Activated CD8-positive, alpha-beta memory T cell treated with anti-CD3 and anti-CD28 coated beads for 1 hour (primary cell): ENCODE data around the gene VWA8.
"Not testable (repeated sequence)": the region's sequence is repeated elsewhere in the genome, so short reads cannot be mapped to it uniquely, and the experiment has no call there.

Experiments used
- DNase-seq, 2 donors: peaks; one replicate each; pipeline ENCODE4 v3.0.0-alpha.2; 2020; ENCODE audit warnings: low read depth in 1 of 2; ENCODE audit errors: extremely low read depth in 1 of 2

The VWA8 gene

DNA sequence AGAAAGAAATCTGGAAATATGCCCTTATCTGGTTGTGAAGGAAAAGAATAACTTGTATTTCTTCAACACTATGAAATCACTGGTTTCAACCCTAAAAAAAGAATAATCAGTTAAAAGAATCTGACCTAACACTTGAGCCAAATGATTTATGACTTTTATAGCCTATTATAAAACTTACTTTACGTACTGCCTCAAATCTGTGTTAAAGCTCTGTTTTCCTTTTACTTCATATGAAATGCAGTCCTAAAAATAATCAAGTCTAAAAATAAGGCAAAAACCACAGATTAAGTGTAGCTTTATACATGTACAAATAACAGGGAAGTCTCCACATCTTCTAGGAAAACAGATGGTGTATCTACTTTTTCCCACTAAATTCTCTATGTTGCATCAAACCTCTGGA, 101.3 kb downstream of the VWA8 start:
- no peak for DNase-seq

GRCh38 chr13:41858780-41859179, 102.1 kb downstream of the VWA8 start:
- no peak for DNase-seq

DNA sequence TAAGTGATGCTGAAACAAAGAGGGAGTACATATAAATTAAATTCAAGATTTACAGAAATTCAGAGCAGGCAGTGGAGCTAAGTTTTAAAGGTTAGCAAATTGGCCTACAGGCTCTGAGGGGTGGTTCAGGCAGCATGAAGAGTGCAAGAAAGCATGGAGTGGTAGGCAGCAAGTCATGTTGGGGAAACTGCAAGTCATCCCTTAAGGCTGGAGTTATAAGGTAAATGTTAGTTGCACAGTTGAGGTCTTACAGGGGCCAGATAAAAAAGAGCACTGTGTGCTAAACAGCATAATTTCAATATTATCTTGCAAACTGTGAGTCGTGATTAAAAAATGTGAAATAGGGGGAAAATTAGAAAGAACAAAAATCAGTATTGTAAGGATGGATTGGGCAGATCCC, 106.2 kb downstream of the VWA8 start:
- no peak for DNase-seq

GRCh38 chr13:41851351-41851750, 109.6 kb downstream of the VWA8 start:
- no peak for DNase-seq

DNA sequence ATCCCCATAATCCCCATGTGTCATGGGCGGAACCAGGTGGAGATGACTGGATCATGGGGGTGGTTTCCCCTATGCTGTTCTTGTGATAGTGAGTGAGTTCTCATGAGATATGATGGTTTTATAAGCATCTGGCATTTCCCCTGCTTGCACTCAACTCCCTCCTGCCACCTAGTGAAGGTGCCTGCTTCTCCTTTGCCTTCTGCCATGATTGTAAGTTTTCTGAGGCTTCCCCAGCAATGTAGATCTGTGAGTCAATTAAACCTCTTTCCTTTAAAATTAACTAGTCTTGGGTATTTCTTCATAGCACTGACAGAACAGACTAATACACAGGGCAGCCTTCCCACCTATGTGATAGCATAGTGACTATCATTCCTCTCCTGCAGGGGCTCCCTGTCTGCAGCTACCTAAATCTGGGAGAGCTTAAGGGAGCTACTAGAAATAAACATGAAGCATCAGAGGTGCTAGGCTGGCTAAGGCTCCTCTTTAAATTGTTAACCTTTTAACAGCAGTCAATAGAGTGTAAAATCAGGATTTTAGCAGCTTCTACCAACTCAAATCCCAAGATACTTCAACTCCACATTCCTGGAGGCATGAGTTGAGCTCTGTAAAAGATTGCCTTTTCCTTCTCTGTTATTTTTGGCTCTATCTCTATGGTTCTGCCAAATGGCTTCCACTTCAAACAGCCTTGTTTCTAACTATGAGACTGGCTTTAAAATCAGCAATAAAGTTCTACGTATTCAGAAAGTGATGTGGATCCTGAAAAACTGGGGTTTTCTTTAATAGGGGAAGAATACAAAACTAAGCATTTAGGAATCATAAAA, 112.3 kb downstream of the VWA8 start:
- no peak for DNase-seq

DNA sequence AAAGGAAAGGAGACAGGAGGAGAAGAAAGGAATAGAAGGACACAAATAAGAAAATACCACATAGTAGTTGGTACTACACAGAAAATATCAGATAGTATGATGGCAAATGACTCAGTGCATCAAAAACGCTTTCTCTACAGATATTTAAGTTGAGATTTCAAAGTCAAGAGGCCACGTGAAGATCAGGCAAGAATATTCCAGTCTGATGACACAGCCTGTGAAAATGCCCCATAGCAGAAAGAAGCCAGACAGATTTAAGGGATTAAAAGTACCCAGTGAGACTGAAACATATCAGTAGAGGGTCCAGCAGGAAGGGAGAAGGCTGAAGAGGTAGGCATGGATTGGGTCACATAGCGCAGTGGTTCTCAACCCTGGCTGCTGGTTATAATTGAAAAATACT, 113.7 kb downstream of the VWA8 start:
- DNase-seq, result no peak

- no peak for DNase-seq
Measured at GRCh38 chr13:41842036-41842620, 118.8 kb downstream of the VWA8 start.

GRCh38 chr13:41837629-41838028, 123.3 kb downstream of the VWA8 start:
- DNase-seq, result no peak

GRCh38 chr13:41835871-41836270, 125.0 kb downstream of the VWA8 start:
- DNase-seq, result no peak

- DNase-seq, result not testable (repeated sequence)
Measured at GRCh38 chr13:41834697-41835096, 126.2 kb downstream of the VWA8 start.

GRCh38 chr13:41833831-41834230, 127.1 kb downstream of the VWA8 start:
- DNase-seq, result no peak

DNA sequence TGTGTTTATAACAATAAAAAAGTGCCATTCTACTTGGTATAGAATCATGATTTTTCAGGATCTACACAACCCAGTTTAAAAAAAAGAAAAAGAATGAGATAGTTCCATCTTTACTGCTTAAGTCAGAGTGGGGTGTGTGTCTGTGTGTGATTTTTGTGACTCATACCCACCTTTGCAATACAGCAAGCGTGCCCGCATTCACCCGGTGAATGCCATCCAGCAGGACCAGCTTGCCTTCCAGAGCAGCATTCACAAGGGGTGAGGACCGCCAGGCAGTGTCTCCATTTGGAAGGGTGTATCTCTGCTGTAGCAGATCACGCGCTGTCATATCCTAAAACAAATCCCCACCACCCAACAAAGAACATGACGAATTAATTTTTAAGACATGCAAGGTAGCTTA, 127.7 kb downstream of the VWA8 start:
- no peak for DNase-seq

DNA sequence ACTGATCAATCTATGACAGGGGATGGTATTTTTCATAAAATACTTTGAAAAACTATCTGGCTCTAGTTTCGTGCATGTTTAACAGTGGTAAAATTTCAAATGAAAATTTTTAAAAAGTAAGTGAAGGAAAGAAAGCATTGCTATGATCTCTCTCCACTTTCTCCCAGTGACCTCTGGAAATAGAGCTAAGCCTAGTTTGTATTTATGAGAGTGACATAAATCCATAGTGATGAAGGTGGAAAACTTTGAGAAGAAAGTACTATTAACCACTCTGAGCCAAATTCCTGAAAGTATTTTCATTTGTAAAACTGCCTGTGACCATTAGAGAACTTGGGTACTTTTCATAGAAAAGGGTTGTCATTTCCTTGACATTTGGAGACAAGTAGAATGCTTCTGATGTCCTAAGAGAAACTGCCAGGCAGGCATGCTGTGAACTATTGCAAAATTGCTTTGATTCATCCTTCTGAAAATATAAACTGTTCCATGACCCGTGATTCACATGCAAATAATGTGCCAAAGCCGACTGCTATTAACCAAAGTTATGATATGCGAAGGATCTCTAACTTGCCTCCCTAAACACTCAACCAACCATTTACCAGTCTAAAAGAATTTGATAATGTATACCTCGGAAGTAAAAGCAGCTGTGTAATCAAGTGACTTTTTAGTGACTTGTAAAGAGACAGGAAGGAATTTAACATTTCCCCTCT, 133.2 kb downstream of the VWA8 start:
- no peak for DNase-seq

- DNase-seq, result no peak
Measured at GRCh38 chr13:41825691-41826090, 135.2 kb downstream of the VWA8 start.

- DNase-seq, result no peak
Measured at GRCh38 chr13:41823476-41823875, 137.4 kb downstream of the VWA8 start.

DNA sequence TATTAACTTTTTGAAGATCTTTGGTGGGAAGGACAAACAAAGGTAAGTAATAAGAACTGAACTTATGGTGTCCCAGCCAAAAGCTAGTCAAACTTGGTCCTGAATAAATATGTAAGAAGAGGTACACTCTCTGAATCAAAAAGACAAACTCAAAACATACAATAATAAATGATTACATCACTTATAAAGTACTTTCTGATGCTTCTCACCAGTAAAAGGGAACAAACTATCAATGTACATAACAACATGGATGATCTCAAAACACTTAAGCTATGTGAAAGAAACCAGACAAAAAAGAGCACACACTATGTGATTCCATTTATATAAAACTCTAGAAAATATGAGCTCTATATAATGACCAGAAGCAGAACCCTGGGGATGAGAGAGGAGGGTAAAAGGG, 138.3 kb downstream of the VWA8 start:
- DNase-seq, result no peak

- no peak for DNase-seq
Measured at GRCh38 chr13:41821238-41821594, 139.7 kb downstream of the VWA8 start.

DNA sequence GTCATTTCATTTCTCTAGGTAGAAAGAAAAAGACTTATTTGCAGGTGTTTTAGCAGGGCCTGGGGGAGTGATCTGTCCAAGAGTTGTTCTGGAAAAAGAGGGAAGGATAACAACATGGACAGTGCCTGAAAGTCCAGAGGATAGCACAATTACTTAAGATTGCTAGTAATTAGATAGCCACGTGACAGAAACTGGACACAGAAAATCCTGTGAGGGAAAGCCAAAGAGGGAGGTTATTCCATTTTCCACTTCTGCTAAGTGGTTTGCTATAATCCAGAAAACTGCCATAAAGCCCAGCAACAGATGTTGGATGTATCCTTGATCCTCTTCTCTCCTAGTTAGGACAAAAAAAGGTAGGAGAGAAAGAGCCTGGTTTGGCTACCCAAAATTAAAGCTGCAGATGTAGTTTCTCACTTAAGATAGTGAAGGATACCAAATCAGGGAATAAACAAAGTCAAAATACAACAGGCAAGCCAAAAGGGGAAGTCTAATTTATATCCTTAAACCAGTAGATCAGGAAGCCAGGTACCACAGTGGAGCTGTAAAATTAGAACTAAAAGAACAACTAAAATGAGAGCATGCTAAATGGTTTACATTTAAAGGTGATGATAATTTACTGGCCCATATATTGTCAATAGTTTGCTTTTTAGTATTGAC, 140.2 kb downstream of the VWA8 start:
- no peak for DNase-seq

DNA sequence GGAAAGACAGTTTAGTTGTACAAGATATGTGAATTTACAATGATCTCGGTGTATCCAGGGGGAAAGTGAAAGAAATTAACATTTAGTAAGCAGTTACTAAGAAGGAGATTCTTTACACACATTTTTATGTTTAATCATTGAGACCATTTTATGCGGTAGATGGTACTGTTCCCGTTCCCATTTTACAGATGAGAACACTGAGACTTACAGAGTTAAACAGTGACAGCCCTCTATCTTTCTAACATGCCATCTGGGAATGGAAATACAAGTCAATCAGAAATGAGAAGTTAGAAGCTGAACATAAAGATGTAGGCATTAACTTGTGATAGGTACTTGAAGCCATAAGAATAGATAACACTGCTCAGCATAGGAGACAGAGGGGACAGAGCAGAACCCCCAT, 144.9 kb downstream of the VWA8 start:
- DNase-seq, result no peak

GRCh38 chr13:41813426-41813825, 147.5 kb downstream of the VWA8 start:
- DNase-seq, result no peak

DNA sequence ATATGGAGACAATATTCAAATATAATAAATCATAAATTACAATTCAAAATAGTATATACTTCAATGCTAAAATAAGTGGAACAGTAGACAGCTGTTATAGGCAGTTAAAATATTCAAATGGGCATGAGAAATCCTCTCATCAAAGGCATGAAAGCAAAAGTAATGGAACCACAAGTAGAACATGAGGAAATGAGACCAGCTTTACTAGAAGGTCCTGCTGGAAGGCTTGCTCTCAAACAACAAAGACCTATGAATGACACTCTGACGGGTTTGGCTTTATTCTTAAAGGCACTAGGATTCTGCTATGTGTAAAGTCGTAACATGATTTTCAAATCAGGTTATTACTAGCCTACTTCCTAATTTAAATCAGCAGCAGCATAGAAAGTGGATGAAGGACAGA, 148.1 kb downstream of the VWA8 start:
- DNase-seq, result no peak

DNA sequence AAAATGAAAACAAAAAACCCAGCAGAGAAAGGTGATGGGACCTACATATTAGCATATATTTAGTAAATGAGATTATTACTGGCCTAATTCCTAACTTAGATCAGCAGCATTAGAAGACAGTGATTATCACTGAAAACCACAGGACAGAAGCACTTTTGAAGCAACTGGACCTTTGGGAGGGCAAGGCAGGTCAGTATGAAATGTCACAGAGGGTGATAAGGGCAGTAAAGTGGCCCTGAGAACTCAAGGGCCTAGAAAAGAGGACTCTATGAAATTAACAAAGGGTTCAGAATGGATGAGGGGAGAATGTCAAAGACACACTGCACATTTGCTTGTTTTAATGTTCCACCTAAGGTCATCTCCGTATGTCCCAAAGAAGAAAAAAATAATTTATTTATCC, 148.7 kb downstream of the VWA8 start:
- no peak for DNase-seq
